ENCODE measurements around the gene SGMS1.
"Not testable (repeated sequence)": the region's sequence is repeated elsewhere in the genome, so short reads cannot be mapped to it uniquely, and the experiment has no call there.

The SGMS1 gene

DNA sequence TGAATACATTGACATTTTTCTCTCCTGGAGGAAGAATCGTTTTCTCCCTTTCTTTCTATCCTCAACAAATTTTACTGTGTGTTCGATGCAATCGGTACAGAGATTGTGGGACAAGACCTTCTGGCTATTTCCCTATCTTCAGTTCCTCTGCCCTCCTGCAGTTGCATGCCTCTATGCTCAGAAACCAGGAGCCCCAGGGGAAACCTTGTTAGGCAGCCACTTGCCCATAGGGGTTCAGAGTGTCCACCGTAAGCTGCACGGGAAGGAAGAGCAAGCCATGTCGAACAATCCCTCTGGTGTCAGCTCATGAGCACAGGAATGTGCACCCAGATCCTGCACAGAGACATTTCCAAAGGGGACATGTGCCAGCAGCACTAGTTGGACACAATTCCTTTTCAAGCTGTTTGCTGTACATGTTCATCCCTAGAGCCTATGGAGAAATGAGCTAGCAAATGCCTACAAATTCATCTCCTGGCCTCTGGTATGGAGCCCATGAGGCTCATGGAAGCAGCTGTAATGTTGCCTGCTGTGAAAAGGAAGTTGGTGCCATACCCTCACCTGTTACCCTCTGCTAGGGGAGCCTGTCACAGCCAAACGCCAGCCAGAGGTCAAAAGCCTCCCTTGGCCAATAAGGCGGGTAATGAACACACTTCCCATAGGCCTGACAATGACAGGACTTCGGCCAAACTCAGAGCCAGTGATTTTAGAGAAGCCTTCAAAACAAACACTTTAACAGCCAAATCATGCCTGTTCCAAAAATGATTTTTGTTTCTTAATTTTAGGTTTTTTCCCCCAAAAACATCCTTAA is 336.6 kb downstream of the SGMS1 start:
- no peak for DNase-seq

- DNase-seq: no peak
Measured at GRCh38 chr10:50286517-50286916, 337.2 kb downstream of the SGMS1 start.

DNA sequence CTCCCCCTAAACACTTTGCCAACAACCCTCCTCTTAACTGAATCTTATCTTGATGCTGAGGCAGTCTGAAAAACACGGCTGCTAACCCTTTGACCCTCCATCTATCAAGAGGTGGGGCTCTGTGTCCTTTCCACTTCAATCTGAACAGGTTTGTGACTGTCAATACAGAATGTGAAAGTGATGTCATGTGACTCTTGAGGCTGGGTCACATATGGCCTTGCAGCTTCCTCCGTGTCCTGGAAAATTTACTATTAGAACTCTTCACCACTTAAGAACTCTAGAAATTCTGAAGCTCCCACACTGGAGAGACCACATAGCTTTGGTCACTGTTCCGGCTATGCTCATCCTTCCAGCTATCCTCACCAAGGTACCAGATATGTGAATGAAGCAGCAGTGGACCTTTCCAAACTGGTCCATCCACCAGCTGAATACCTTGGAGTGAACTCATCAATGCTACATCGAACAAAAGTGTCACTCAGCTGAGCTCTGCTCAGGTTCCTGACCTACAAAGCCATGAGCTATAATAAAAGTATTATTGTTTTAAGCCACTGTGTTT is 341.7 kb downstream of the SGMS1 start:
- DNase-seq: no peak

DNA sequence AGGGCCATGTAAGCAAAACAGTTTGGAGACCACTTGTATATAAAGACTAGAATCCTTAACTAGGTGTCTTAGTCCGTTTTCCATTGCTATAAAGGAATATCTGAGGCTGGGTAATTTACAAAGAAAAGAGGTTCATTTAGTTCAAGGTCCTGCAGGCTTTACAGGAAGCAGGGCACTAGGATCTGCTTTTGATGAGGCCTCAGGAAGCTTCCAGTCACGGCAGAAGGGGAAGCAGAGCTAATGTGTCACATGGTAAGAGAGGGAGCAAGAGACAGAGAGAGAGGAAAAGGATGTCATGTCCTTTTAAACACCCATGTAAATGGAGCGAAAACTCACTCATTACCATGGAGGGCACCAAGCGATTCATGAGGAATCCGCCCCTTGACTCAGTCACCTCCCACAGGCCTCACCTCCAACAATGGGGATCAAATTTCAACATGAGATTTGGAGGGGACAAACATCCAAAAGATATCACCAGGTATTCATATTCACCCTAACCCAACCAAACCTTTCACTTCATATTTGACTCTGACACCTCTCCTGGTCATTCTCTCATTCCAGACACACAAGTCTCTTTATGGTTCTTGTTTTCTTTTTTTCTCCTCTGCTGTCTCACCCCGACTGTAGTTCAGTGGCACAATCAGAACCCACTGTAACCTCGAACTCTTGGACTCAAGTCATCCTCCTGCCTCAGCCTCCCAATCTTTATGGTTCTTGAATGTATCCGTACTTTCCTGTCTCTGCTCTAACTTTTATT is 342.4 kb downstream of the SGMS1 start:
- no peak for DNase-seq

GRCh38 chr10:50280049-50280841 is 343.5 kb downstream of the SGMS1 start:
- no peak for DNase-seq

GRCh38 chr10:50279489-50279888 is 344.3 kb downstream of the SGMS1 start:
- no peak for DNase-seq

DNA sequence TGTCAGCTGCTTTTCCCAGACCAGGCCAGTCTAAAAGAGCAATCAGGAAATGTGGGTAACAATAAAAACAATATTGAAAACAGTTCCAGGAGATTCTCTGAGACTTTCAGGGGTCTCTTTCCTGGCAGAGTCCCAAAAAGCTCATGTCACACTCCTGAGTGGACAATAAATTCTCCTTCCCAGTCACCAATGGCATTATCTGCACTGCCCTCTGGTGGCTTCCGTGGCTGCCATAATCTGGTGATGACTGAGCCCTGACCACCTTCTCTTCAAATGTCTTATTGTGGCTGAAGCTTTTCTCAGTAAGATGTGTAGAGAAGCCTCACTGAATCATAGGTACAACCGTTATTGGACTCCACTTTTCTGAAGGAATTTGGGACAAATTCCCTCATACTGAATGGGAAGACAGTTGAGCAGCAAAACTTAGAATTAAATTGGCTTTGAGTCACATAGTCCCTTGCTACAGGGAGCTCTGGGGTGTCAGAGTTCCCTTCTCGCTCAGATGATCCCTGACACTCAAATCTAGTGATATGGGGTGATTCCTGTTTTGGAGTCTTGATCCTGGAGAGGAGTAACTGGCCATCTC is 348.0 kb downstream of the SGMS1 start:
- peak; percentile 35 for DNase-seq

DNA sequence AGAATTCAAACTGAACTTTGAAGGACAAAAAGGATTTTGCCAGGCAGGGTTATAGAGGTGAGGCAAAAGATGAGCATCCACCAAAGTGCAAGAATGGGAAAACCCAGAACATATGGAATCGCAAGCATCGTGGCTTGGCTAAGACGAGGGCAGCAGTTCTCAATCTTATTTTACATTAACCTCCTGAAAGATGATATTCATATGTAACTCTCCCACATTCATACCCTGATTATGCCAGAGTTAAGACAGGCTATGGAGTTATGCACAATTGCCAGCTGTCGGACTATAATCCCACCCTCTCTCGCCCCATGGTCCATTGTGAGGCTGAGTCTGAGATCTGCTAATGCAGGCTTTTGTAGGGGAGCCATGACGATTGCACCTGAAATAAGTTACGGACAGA is 351.2 kb downstream of the SGMS1 start:
- no peak for DNase-seq

DNA sequence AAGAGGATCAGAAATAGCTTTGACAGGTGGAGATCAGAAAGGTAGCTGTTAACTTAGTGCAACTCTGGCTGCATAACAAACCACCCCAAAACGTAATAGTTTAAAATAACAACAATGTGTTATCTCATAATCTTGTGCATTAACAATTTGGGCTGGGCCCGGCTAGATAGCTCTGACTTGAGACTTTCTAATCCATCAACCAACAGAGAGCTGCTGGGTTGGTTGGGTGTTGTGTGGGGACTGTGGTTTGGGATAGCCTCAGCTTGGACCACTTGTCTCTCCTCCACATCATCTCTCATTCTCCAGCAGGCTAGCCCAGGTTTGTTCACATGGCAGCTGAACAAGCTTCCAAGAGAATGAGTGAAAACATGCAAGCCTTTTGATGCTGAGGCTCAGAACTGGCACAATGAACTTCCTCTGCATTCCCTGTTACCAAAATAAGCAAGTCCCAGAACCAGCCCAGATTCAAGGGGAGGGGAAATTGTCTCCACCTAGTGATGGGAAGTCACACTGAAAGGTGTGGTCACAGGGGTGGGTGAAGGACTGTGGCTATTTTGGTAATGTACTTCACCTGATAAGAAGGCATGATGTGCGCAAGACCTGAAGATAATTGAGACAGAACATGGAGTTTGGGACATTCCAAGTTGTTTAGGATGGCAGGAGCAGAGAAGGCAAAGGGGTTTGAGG is 352.0 kb downstream of the SGMS1 start:
- DNase-seq: no peak

DNA sequence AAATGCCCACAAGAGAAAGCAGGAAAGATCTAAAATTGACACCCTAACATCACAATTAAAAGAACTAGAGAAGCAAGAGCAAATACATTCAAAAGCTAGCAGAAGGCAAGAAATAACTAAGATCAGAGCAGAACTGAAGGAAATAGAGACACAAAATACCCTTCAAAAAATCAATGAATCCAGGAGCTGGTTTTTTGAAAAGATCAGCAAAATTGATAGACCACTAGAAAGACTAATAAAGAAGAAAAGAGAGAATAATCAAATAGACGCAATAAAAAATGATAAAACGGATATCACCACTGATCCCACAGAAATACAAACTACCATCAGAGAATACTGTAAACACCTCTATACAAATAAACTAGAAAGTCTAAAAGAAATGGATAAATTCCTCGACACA is 355.9 kb downstream of the SGMS1 start:
- not testable (repeated sequence) for DNase-seq

- DNase-seq: not testable (repeated sequence)
Measured at GRCh38 chr10:50262625-50263024, 361.1 kb downstream of the SGMS1 start.

- peak; percentile 12 for DNase-seq
Measured at GRCh38 chr10:50260791-50261281, 362.9 kb downstream of the SGMS1 start.

Measured in RPMI8226 (cell line).